Lung (tissue), 12 donors: Measurements from ENCODE around the gene DNHD1. TPM values are rescaled to one million over a fixed set of nuclear protein-coding genes. Genes with fewer than 3 reads are reported as not detected.

ENCODE experiments used
- ATAC-seq: fragments of 200-7000 bp; cut with Tn5 transposase; one replicate; pipeline ENCODE4 v1.9.1; 2020; ENCODE audit warnings: moderate number of reproducible peaks; ENCODE audit not compliant: insufficient read depth, low FRiP score
- DNase-seq, 3 donors: peaks; one replicate each; pipeline ENCODE4 v3.0.0-alpha.2; 2013 to 2017
- H3K27ac ChIP-seq, 2 donors: one replicate each; pipeline ENCODE4 v1.5.1; 2013; ENCODE audit warnings: mild to moderate bottlenecking in 2 of 2, moderate library complexity in 2 of 2, control low read depth in 1 of 2, inconsistent platforms in 1 of 2, low read depth in 1 of 2, low read length in 1 of 2
- H3K27me3 ChIP-seq, 3 donors: one replicate each; pipeline ENCODE4 v1.5.1; 2013; ENCODE audit warnings: low read length in 2 of 3; ENCODE audit not compliant: control insufficient read depth in 3 of 3, insufficient read depth in 3 of 3
- H3K36me3 ChIP-seq, 4 donors: one replicate each; pipeline ENCODE4 v1.5.1; 2013; ENCODE audit warnings: low read length in 4 of 4, mild to moderate bottlenecking in 1 of 4, moderate library complexity in 1 of 4; ENCODE audit not compliant: control insufficient read depth in 4 of 4, insufficient read depth in 4 of 4
- H3K4me1 ChIP-seq, 5 donors: one replicate each; pipeline ENCODE4 v1.5.1; 2013; ENCODE audit warnings: low read length in 5 of 5, mild to moderate bottlenecking in 2 of 5, moderate library complexity in 1 of 5; ENCODE audit not compliant: control insufficient read depth in 5 of 5, insufficient read depth in 5 of 5
- H3K4me3 ChIP-seq: one replicate; pipeline ENCODE4 v1.5.1; 2013; ENCODE audit warnings: mild to moderate bottlenecking, control low read depth, moderate library complexity
- H3K9ac ChIP-seq, 2 donors: one replicate each; pipeline ENCODE4 v1.5.1; 2013; ENCODE audit warnings: low read length in 2 of 2, control low read depth in 1 of 2; ENCODE audit not compliant: insufficient read depth in 1 of 2
- H3K9me3 ChIP-seq, 4 donors: one replicate each; pipeline ENCODE4 v1.5.1; 2013; ENCODE audit warnings: low read length in 3 of 4, mild to moderate bottlenecking in 1 of 4, moderate library complexity in 1 of 4; ENCODE audit not compliant: control insufficient read depth in 4 of 4, insufficient read depth in 3 of 4
- WGBS, 2 donors: extraction: QIAGEN DNeasy Blood & Tissue Kit; methylation state at CpG; one replicate each; pipeline ENCODE4 v1.1.7; 2013; 5-methylcytosine and 5-hydroxymethylcytosine counted together
- polyA plus RNA-seq, 2 donors: library from polyadenylated mRNA; stranded (reverse); fragments of 200-250 nt; gene quantifications; one replicate each; pipeline ENCODE4 v1.2.1, GENCODE V29; 2013
- total RNA-seq, 2 donors: library from RNA; depleted of rRNA in 1 of 2; stranded (reverse); fragments of >200 nt in 1 of 2; gene quantifications; one replicate each; pipeline ENCODE4 v1.2.1, GENCODE V29; 2014 to 2021
- TF ChIP-seq, protein P1 (sequence below): IDR thresholded peaks from 2 replicates; pipeline ENCODE4 v1.5.1; 2012; ENCODE audit warnings: mild to moderate bottlenecking; ENCODE audit errors: control extremely low read depth, extremely low read depth
- donor health status: control.
- donor health status: control.
- donor health status: Bipolar disorder and iron deficiency.
- donor health status: healthy.
- donor health status: DM: yes; HTN: yes; CAD: no.

DNHD1 gene
- total and polyA plus RNA-seq, 4 donors = 4.5 to 15.6 (median 12.0) TPM

DNA sequence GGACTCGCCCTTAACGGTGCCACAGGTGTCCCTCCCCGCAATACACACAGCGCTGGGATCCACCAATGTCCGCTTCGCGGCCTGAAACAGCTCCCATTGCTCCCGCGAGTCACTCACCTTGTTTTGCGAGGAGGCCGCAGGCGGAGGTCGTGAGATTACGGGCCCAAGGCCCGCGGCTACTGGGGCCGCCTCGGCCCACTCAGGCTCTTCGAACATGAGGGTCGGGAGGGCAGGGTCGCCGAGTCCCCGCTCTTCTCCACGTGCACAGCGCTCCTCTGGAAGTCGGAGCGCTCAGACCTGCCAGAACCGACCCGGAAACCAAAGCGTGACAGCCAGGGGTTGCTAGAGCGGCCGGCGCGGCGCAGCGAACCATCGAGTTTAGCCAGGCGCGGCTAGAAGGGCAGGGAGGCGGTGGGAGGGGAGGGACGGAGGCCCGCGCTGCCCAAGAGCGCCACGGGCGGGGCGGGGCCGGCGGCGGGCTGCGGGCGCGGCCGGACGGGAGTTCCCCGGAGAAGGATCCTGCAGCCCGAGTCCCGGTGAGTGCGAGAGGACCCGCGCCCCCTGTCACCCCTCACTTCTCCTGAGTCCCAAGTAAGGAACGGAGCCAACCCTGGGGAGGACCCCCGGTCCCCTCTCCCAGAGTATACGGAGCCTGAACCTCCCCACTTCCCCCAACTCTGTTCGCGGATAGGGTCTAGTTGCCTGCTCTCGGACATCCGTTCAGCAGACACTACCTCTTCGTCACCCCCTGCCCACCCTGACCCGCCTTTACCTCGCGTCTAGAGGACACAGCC, 106.4 kb downstream of the DNHD1 start, which contains the start of the genes ILK and RRP8:
ILK (plus strand) TSS at position 488 of the 794 bp plus-strand sequence. CDS start 498 bp downstream, outside the sequence.
RRP8 (minus strand) TSS at position 330 of the 794 bp plus-strand sequence; CDS start at position 216, 114 bp downstream.
- H3K27ac ChIP-seq = peak within 1 kb of the TSS; percentile 94 to 97
- peaks cover 8 to 50% (median 26%) of the 10 kb centered on the region in 5 donors for H3K4me1 ChIP-seq
- no peaks in the 10 kb centered on the region for H3K27me3 ChIP-seq
- no peaks in the 10 kb centered on the region for H3K9me3 ChIP-seq
- DNase-seq (peak; percentile 92 to 96 (median 93)), ATAC-seq (peak; percentile 96)
- peaks cover 23 to 34% (median 27%) of the 10 kb centered on the region in 4 donors for H3K36me3 ChIP-seq
- peak within 1 kb of the TSS; percentile 83 to 98 for H3K9ac ChIP-seq
- WGBS, 2 donors = 0 to 1% methylated on average over 52 to 72 of the region's 72 CpGs
- TF ChIP-seq, protein P1, sequence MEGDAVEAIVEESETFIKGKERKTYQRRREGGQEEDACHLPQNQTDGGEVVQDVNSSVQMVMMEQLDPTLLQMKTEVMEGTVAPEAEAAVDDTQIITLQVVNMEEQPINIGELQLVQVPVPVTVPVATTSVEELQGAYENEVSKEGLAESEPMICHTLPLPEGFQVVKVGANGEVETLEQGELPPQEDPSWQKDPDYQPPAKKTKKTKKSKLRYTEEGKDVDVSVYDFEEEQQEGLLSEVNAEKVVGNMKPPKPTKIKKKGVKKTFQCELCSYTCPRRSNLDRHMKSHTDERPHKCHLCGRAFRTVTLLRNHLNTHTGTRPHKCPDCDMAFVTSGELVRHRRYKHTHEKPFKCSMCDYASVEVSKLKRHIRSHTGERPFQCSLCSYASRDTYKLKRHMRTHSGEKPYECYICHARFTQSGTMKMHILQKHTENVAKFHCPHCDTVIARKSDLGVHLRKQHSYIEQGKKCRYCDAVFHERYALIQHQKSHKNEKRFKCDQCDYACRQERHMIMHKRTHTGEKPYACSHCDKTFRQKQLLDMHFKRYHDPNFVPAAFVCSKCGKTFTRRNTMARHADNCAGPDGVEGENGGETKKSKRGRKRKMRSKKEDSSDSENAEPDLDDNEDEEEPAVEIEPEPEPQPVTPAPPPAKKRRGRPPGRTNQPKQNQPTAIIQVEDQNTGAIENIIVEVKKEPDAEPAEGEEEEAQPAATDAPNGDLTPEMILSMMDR = no peak
- H3K4me3 ChIP-seq = peak within 1 kb of the TSS; percentile 91

GRCh38 chr11:6604081-6604626, 107.1 kb downstream of the DNHD1 start:
- TF ChIP-seq, protein P1 = peak; percentile 12
- Histone ChIP-seq H3K27ac (peak overlapping the region; percentile 94 to 97), H3K4me3 (peak overlapping the region; percentile 84), H3K27me3 (no peaks in the 10 kb centered on the region), H3K9me3 (no peaks in the 10 kb centered on the region), H3K36me3 (peaks cover 25 to 37% (median 29%) of the 10 kb centered on the region in 4 donors), H3K9ac (peak overlapping the region; percentile 83 to 98), H3K4me1 (peaks cover 9 to 50% (median 26%) of the 10 kb centered on the region in 5 donors)
- peak; percentile 73 to 84 (median 83) for DNase-seq
- ATAC-seq = peak; percentile 19
- 0% methylated on average over 20 of the region's 20 CpGs for WGBS, 2 donors

DNA sequence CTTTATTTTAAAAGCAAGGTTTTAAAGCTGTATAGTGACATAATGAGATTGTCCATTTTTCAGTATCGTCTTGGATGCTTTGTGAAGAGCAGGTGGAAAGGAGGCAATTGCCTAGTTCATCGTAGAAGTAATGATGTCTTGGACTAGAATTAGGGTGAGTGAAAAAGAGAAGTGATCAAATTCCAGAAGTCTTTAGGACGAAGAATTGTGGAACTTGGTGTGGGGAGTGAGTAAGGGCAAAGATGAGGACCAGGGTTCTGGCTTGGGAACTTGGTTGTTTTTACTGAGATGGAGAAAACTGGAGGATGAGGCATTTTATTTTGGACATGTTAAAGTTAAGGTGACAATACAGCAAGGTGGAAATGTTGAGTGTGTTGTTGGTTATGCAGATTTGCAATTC, 107.7 kb downstream of the DNHD1 start:
- H3K36me3 ChIP-seq = peaks cover 23 to 37% (median 33%) of the 10 kb centered on the region in 4 donors
- H3K9ac ChIP-seq = peak overlapping the region; percentile 83 to 98
- TF ChIP-seq, protein P1 = no peak
- ATAC-seq = no peak
- no peaks in the 10 kb centered on the region for H3K27me3 ChIP-seq
- H3K4me3 ChIP-seq = peak overlapping the region; percentile 84
- DNase-seq = no peak
- WGBS, 2 donors = 16 to 26% methylated on average over 3 of the region's 3 CpGs
- peak overlapping the region in 1 of 2 donors; percentile 97 for H3K27ac ChIP-seq
- H3K9me3 ChIP-seq = no peaks in the 10 kb centered on the region
- peaks cover 10 to 50% (median 26%) of the 10 kb centered on the region in 5 donors for H3K4me1 ChIP-seq
